Activated CD4-positive, CD25-positive, alpha-beta regulatory T cell treated with anti-CD3 and anti-CD28 coated beads, Interleukin-2, amount 50 U/mL, for 16 hours (primary cell): ENCODE results near the gene SIPA1L2.

Experiments used
- DNase-seq: peaks from one replicate; pipeline ENCODE4 v3.0.0-alpha.2; 2020; ENCODE audit warnings: low read depth, low spot score

SIPA1L2 gene

GRCh38 chr1:232591344-232591743 lies 38.6 kb downstream of the SIPA1L2 start:
- DNase-seq = no peak

- DNase-seq = no peak
Observed at GRCh38 chr1:232590744-232591082, 39.2 kb downstream of the SIPA1L2 start.

GRCh38 chr1:232589812-232590743 lies 39.9 kb downstream of the SIPA1L2 start:
- no peak for DNase-seq

- DNase-seq = no peak
Observed at GRCh38 chr1:232589111-232589811, 40.7 kb downstream of the SIPA1L2 start.

GRCh38 chr1:232587141-232588008 lies 42.6 kb downstream of the SIPA1L2 start:
- no peak for DNase-seq

GRCh38 chr1:232586679-232587078 lies 43.3 kb downstream of the SIPA1L2 start:
- DNase-seq = no peak

- no peak for DNase-seq
Observed at GRCh38 chr1:232585486-232585885, 44.4 kb downstream of the SIPA1L2 start.

GRCh38 chr1:232581932-232582331 lies 48.0 kb downstream of the SIPA1L2 start:
- no peak for DNase-seq
